Activated CD4-positive, alpha-beta T cell treated with anti-CD3 and anti-CD28 coated beads, Interleukin-2, amount 10 ng/mL, durations not matched to agents 24 days and 14 days (primary cell): Measurements from ENCODE around the gene LPA. TPM values are rescaled to one million over a fixed set of nuclear protein-coding genes. Genes with fewer than 3 reads are reported as not detected.
"Not testable (repeated sequence)": the region's sequence is repeated elsewhere in the genome, so short reads cannot be mapped to it uniquely, and the experiment has no call there.

ENCODE experiments used
- DNase-seq: peaks from one replicate; pipeline ENCODE4 v3.0.0; 2022
- H3K27ac Mint-ChIP-seq: one replicate; pipeline ENCODE4 v1.8.0; 2022; ENCODE audit warnings: mild to moderate bottlenecking, mixed read lengths
- H3K27me3 Mint-ChIP-seq: one replicate; pipeline ENCODE4 v1.8.0; 2022; ENCODE audit warnings: mixed read lengths
- H3K36me3 Mint-ChIP-seq: one replicate; pipeline ENCODE4 v1.8.0; 2022; ENCODE audit warnings: low read depth, mild to moderate bottlenecking, mixed read lengths
- H3K4me1 Mint-ChIP-seq: one replicate; pipeline ENCODE4 v1.8.0; 2021; ENCODE audit warnings: mixed read lengths
- H3K4me3 Mint-ChIP-seq: one replicate; pipeline ENCODE4 v1.8.0; 2022; ENCODE audit warnings: mild to moderate bottlenecking, moderate library complexity, mixed read lengths
- H3K9me3 Mint-ChIP-seq: one replicate; pipeline ENCODE4 v1.8.0; 2021; ENCODE audit warnings: mixed read lengths
- intact Hi-C: fragments of 100-400 bp; cut with micrococcal nuclease; formaldehyde crosslinking; loops from one replicate; pipeline ENCODE4 v1.15.1; 2023
- total RNA-seq: library from RNA; stranded (reverse); gene quantifications from 2 replicates; pipeline ENCODE4 v1.2.3, GENCODE V29; 2022

Gene LPA
- total RNA-seq, 1 donor from 2014 or later, result not detected

DNA sequence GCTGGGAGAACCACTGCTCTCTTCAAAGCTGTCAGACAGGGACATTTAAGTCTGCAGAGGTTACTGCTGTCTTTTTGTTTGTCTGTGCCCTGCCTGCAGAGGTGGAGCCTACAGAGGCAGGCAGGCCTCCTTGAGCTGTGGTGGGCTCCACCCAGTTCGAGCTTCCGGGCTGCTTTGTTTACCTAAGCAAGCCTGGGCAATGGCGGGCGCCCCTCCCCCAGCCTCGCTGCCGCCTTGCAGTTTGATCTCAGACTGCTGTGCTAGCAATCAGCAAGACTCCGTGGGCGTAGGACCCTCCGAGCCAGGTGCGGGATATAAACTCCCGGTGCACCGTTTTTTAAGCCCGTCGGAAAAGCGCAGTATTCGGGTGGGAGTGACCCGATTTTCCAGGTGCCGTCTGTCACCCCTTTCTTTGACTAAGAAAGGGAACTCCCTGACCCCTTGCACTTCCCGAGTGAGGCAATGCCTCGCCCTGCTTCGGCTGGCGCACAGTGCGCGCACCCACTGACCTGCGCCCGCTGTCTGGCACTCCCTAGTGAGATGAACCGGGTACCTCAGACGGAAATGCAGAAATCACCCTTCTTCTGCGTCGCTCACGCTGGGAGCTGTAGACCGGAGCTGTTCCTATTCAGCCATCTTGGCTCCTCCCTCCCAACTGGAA lies 21.2 kb upstream of the LPA start:
- intact Hi-C loops, H3K36me3 Mint-ChIP-seq, H3K4me3 Mint-ChIP-seq, H3K4me1 Mint-ChIP-seq, H3K27ac Mint-ChIP-seq, H3K9me3 Mint-ChIP-seq, H3K27me3 Mint-ChIP-seq, DNase-seq: not testable (repeated sequence)

DNA sequence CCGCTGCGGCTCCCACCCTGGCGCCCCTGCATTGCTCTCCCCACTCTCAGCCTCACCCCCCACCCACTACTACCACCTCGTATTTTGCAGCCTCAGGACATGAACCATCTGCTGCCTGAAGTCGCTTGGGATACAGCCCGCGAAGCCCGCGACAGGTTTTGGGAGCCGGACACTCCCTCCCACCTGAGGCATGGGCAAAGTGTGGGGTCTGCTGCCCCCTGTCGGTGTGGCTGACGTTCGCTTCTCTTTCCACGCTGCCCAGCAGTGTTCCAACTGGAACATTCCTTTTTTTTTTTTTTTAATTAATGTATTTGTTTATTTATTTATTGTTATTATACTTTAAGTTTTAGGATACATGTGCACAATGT lies 15.3 kb upstream of the LPA start:
- Mint-ChIP-seq H3K4me1 (no peaks in the 10 kb centered on the region), H3K9me3 (no peaks in the 10 kb centered on the region), H3K4me3 (no peak overlapping the region), H3K27ac (no peak overlapping the region), H3K36me3 (no peaks in the 10 kb centered on the region), H3K27me3 (peaks cover 9% of the 10 kb centered on the region)
- intact Hi-C loops, result no loop called here
- DNase-seq, result no peak

DNA sequence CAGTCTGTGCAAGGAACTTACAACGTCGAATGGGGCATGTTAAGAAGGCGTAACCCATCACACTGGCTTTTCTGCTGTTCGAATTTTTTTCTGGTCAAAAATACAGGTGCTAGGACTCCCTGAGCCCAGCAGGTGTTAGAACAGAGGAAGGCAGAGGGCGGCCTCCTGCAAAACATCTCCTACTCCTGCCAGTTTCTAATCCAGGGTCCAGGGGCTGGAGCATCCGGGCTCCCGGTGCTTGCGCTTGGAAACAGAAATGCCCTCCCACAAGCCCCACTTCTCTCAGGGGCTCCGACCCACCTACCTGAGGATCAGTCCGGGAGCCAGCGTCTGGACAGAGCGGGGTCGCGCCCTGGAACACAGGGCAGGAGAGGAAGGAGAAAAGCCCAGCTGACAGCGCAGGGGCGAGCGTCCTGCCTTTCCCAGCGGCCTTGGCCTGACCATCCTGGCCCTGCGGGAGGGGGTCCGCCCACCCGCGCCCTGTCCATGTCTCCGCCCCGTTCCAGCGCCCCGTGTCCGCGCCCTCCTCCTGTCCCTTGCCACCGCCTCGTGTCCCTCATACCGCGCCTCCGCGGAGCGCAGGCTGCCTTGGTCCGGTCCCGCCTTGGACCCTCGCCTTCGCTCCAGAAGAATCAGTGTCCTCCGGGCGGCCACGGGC lies 14.8 kb upstream of the LPA start:
- H3K4me1 Mint-ChIP-seq, result no peaks in the 10 kb centered on the region
- no peak overlapping the region for H3K27ac Mint-ChIP-seq
- intact Hi-C loops, result no loop called here
- H3K9me3 Mint-ChIP-seq, result no peaks in the 10 kb centered on the region
- DNase-seq, result no peak
- no peaks in the 10 kb centered on the region for H3K36me3 Mint-ChIP-seq
- no peak overlapping the region for H3K4me3 Mint-ChIP-seq
- H3K27me3 Mint-ChIP-seq, result peaks cover 9% of the 10 kb centered on the region

DNA sequence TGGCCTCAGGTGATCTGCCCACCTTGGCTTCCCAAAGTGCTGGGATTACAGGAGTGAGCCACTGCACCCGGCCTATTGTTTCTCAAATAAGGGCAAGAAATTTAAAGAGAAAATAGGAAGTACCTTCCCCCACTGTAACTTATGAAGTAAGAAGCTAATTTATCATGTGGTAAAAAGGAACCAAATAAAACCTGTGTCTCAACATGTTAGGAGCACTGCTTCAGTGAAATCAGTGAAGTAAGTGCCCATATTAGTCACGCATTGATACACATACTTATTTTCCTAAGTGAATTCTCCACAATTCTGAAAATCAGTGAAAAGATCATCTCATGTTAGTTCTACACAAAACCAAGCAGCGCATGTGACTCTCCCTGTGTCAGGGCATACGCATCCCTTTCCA lies 14.2 kb upstream of the LPA start:
- H3K9me3 Mint-ChIP-seq, result no peaks in the 10 kb centered on the region
- DNase-seq, result no peak
- H3K4me1 Mint-ChIP-seq, result no peaks in the 10 kb centered on the region
- no peaks in the 10 kb centered on the region for H3K36me3 Mint-ChIP-seq
- no peak overlapping the region for H3K27ac Mint-ChIP-seq
- intact Hi-C loops, result no loop called here
- H3K27me3 Mint-ChIP-seq, result peaks cover 9% of the 10 kb centered on the region
- H3K4me3 Mint-ChIP-seq, result no peak overlapping the region

DNA sequence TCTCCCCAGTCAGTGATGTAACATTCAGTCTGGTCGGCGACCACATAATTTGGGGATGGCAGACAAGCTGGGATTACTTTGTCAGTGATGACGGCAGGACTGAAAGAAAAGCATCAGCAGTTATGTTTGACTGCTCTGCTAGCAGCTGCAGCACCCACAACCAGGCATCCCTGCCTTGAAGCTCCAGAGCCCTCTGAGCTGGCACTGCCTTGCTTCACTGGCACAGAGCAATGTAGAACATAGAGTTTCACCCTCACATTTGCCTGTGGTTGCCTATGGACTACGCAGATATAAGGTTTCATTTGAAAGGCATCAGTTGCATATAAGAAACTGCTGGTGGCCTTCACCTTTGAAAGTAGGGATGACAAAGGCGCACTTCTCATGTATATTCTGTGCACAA lies 12.3 kb upstream of the LPA start:
- H3K27ac Mint-ChIP-seq, H3K27me3 Mint-ChIP-seq, H3K4me1 Mint-ChIP-seq, H3K36me3 Mint-ChIP-seq, intact Hi-C loops, H3K9me3 Mint-ChIP-seq, H3K4me3 Mint-ChIP-seq: not testable (repeated sequence)
- DNase-seq, result peak; percentile 18

DNA sequence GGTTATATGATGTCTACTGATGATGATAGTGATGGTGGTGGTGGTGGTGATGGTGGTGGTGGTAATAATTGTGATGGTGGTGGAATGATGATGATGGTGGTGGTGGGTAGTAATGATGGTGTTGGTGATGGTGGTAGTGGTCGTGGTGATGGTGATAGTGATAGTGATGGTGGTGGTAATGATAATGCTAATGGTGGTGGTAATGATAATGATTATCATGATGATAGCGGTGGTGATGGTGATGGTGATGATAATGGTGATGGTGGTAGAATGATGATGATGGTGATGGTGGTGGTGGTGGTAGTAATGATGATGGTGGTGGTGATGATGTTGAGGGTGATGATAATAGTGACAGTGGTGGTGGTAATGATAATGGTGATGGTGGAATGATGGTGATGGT lies 4.5 kb upstream of the LPA start:
- H3K4me1 Mint-ChIP-seq, result no peaks in the 10 kb centered on the region
- intact Hi-C loops, result no loop called here
- no peak overlapping the region for H3K27ac Mint-ChIP-seq
- H3K36me3 Mint-ChIP-seq, result no peaks in the 10 kb centered on the region
- H3K9me3 Mint-ChIP-seq, result no peaks in the 10 kb centered on the region
- no peak for DNase-seq
- no peaks in the 10 kb centered on the region for H3K27me3 Mint-ChIP-seq
- no peak overlapping the region for H3K4me3 Mint-ChIP-seq

DNA sequence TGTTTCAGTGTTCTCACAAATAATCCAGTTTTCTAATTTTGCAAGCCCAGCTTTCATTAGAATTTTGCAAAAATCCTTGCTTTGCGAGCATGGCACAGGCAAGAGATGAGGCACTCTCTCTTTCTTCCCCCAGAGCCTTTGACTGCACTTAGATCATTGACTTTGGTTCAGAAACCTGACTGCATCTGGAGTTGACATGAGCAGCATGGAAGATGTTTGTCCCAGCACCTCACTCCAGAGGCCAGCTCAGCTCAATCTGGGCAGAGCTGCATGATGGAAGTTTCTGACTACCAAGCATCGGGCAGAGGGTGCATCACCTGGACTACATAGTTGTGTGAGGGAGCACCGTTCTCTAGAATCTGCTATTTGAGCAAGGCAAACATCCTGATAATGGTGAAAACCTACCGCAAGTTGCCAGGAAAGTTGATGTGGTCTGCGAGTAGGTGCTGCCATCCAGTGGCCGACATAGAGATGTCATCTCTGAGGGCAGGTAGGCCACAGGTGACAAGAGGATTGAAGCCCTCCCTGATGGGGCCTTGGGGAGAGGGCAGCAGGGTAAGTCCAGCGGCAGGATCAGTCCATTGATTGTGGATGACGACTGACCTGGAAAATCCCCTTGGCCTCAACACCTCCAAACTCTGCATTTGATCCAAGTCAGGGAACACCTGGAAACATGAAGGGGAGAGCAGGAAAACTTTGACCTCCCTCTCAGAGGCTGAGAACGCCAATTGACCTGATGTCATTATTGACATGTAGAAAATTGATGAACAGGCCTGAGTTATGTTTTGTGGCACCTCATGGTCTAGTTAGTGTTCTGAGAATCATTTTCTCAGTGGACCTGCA lies 3.8 kb upstream of the LPA start:
- H3K36me3 Mint-ChIP-seq, result no peaks in the 10 kb centered on the region
- H3K27me3 Mint-ChIP-seq, result no peaks in the 10 kb centered on the region
- H3K4me1 Mint-ChIP-seq, result no peaks in the 10 kb centered on the region
- DNase-seq, result peak; percentile 78
- no peaks in the 10 kb centered on the region for H3K9me3 Mint-ChIP-seq
- H3K4me3 Mint-ChIP-seq, result no peak overlapping the region
- no peak overlapping the region for H3K27ac Mint-ChIP-seq
- intact Hi-C loops, result no loop called here

DNA sequence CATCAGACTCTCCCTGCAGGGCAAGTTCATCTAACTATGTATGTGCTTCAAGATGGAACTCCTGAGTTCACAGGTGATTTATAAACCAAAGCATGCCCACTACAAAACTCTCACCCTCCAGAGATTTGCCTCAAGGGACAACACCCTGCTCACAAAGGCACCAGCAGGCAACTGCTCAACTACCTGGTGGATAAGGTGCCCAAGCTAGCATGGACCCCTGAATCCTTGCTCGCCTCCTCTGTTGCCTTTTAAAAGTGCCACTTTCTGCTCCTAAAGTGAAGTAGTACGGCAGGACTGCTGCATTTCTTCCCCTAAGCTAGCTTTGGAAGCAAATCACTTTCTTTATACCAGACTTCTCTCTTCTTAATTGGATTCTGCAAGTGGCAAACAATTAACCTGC lies 1.2 kb downstream of the LPA start:
- no peaks in the 10 kb centered on the region for H3K9me3 Mint-ChIP-seq
- intact Hi-C loops, result no loop called here
- no peaks in the 10 kb centered on the region for H3K4me1 Mint-ChIP-seq
- H3K27ac Mint-ChIP-seq, result no peak overlapping the region
- DNase-seq, result no peak
- no peaks in the 10 kb centered on the region for H3K36me3 Mint-ChIP-seq
- H3K4me3 Mint-ChIP-seq, result no peak overlapping the region
- H3K27me3 Mint-ChIP-seq, result peaks cover 7% of the 10 kb centered on the region

DNA sequence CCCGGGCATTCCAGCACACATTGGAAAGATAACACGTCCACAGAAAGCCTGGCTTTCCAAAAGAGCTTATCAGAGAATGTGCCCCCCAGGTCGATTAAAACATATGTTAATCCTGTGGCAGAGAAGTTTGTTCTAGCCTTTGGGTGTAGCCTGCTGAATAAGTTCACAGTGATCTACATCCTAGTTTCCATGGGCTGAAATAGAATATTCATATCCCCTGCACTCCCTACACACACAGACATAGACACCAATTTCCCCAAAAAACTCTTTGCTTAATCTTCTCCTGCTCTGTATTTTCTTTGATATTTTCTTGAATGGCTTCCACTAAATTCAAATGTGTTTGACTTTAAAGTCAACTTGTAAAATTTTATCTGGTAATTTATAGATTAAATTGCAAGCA lies 1.6 kb downstream of the LPA start:
- DNase-seq, result no peak
- Mint-ChIP-seq H3K9me3 (no peaks in the 10 kb centered on the region), H3K36me3 (no peaks in the 10 kb centered on the region), H3K4me3 (no peak overlapping the region), H3K27ac (no peak overlapping the region), H3K27me3 (peaks cover 7% of the 10 kb centered on the region), H3K4me1 (no peaks in the 10 kb centered on the region)
- intact Hi-C loops, result no loop called here

DNA sequence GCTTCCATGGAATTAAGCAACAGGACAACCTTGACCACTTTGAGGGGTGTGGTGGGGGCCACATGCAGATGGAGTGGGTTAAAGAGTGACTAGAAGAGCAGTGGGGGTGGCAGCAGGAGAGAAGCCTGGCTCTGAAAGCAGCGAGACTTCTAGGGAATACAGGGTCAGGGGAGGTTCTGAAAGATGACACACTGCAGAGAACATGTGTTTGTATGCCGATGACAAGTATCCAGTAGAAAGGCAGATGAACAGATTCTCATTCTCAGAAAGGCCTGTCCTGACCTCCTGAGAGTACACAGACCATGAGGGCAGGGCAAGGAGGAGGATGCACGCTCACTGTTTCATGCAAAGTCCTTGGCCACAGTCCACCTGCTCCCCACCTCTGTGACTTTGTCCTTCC lies 2.9 kb downstream of the LPA start:
- no peaks in the 10 kb centered on the region for H3K9me3 Mint-ChIP-seq
- no peak overlapping the region for H3K27ac Mint-ChIP-seq
- H3K4me1 Mint-ChIP-seq, result no peaks in the 10 kb centered on the region
- H3K4me3 Mint-ChIP-seq, result no peak overlapping the region
- no peaks in the 10 kb centered on the region for H3K36me3 Mint-ChIP-seq
- no peak for DNase-seq
- peaks cover 7% of the 10 kb centered on the region for H3K27me3 Mint-ChIP-seq
- intact Hi-C loops, result no loop called here

DNA sequence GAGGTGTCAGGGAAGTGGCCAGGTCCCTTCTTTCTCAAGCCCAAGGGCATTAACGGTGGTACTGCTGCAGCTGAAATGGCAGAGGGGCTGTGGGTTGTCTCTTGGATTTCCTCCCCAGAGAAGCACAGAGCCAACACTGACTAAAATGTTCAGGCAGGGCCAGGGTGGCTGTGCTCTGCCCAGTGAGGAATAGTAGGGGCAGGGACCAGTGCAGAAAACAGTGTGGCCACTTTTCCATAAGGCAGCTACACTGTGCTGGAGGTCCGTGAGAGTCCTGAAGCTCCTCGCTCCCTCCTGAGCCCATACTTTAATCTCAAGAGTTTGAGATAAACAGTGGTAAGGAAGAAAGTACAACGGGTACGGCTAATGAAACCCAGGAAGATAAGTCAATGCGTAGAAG lies 4.5 kb downstream of the LPA start:
- H3K36me3 Mint-ChIP-seq, result no peaks in the 10 kb centered on the region
- H3K4me3 Mint-ChIP-seq, result no peak overlapping the region
- intact Hi-C loops, result no loop called here
- no peaks in the 10 kb centered on the region for H3K9me3 Mint-ChIP-seq
- no peaks in the 10 kb centered on the region for H3K4me1 Mint-ChIP-seq
- H3K27ac Mint-ChIP-seq, result no peak overlapping the region
- no peak for DNase-seq
- H3K27me3 Mint-ChIP-seq, result peaks cover 7% of the 10 kb centered on the region

DNA sequence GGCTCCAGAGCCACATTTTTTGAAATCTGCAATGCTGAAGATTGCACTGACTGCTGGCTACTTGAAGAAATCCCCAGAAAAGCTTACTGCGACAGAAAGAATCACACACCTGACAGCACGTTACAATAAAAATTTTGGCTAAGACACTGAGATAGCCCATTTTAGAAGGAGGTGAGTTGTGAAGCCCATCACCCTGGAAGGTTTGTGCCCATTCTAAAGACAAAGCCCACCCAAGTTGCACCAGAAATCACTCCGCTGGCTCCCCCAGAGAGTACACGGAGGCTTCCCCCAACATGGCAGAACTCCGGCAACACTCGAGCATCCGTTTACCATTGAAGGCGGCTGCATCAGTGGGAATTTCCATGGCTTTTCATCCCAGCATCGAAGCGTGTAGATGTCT lies 29.4 kb downstream of the LPA start:
- Mint-ChIP-seq H3K4me1 (no peaks in the 10 kb centered on the region), H3K9me3 (no peaks in the 10 kb centered on the region), H3K4me3 (no peak overlapping the region), H3K27me3 (no peaks in the 10 kb centered on the region), H3K27ac (no peak overlapping the region), H3K36me3 (no peaks in the 10 kb centered on the region)
- DNase-seq, result peak; percentile 46
- intact Hi-C loops, result no loop called here

DNA sequence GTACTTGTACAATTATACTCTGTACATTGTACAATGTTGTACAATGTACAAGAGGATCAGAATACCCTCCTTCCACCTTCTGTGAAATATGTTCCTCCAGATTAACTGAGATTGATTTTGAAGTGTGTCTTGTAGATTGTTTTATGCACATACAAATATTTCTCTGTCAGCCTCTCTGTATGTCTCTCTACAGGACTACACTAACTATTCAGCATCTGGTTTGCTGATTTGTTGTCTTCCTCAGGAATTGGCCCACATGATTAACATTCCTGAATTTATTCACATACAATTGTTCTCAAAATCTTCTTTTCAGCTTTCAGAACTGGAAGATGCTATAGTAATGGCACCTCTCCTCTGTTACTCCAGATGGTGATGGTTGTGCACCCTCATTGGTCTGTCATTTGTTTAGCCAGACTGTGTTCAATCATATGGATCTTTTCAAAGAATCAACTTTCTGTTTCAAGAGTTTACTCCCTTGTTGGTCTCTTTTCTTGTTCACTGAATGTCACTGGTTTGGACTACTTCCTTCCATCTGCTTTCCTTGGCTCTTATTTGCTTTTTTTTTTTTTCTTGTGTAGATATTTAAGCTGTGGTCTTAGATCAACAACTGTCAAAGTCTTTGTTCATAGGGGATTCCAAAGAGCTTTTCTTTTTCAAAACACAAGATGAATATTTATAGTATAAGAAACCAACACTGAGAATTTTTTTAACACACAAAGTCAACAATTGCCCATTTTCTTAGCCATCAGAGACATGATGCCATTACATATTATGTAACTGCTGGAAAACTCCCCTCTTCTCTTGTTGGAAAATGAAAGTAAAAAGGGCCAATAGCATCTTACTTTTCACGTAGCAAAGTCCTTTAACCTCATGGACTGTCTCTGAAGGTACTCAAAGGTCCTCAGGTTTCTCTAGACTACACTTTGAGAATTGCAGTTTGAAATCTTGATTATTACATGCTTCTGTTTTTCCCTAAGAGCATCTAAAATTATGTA lies 67.9 kb downstream of the LPA start:
- intact Hi-C loops, result no loop called here
- Mint-ChIP-seq H3K9me3 (no peaks in the 10 kb centered on the region), H3K27me3 (peaks cover 3% of the 10 kb centered on the region), H3K4me1 (no peaks in the 10 kb centered on the region), H3K36me3 (no peaks in the 10 kb centered on the region), H3K4me3 (no peak overlapping the region), H3K27ac (no peak overlapping the region)
- DNase-seq, result no peak
